Measurements from ENCODE around the gene RABGEF1.

- TF ChIP-seq CTCF (conservative IDR thresholded peaks at IDR 0.05; ENCODE audit: low read length), result no peak
- TF ChIP-seq EZH2phosphoT487 (IDR thresholded peaks at IDR 0.05; ENCODE audit: borderline replicate concordance), result no peak
Measured at GRCh38 chr7:66840316-66840715, 99.8 kb downstream of the RABGEF1 start.

Measured in Loucy (cell line).